ENCODE measurements around the gene TRABD2A. TPM values are rescaled to one million over a fixed set of nuclear protein-coding genes. Genes with fewer than 3 reads are reported as not detected.

TRABD2A gene
- polyA plus RNA-seq, 1 donor (not counting 4 experiments of a cell fraction or from before 2014, with no cell fraction given) = 0.54 TPM

DNA sequence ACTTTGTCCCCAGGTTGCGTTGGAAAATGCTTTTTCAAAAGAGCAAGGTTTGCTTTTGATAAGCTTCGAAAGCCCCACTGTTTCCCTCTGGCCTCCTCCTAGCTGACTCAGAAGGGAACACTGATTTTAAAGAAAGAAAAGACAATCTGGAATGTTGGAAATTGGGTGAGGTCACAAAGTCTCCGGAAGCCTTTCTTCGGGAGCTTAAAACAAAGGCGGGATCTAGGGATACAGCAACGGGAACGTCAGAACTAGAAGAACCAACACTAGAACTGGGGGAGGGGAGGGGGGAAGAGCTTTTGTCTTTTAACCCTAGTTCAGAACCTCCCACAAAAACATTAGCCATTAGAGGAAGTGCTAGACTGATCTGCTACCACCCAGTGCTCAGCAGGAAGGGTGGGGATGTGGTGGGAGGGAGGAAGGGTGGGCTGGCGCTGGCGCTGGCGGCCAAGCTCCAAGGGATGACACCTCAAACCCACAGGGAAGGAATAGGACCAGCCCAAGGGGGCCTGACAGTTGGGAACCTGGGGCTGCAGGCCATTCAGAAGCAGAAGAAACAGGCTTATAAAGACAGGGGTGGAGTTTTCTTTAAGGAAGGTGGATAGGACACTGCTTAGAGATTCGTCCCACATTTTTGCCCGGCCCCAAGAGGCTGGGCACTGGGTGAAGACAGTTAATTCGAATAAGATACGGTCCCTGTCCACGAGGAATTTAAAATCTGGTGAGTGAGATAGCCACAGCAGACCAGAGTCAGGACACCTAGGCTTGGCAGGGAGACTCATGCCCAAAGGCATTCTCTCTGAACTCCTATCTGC lies 26.2 kb upstream of the TRABD2A start:
- Histone ChIP-seq H3K9me3 (ENCODE audit: control insufficient read depth, low read depth, low read length) (no peaks in the 10 kb centered on the region), H3K4me1 (ENCODE audit: control insufficient read depth, extremely low read depth, insufficient read depth, low read length) (peaks cover 5% of the 10 kb centered on the region), H3K4me2 (ENCODE audit: control insufficient read depth, extremely low read depth, insufficient read depth, low read depth, low read length) (peak overlapping the region; percentile 83), H3K9me1 (ENCODE audit: control insufficient read depth, extremely low read depth, insufficient read depth, low read length) (no peaks in the 10 kb centered on the region), H3K27ac (ENCODE audit: control insufficient read depth, insufficient read depth, low read length) (peak overlapping the region; percentile 91), H4K20me1 (ENCODE audit: control insufficient read depth, extremely low read depth, insufficient read depth, low read length) (no peaks in the 10 kb centered on the region), H3K4me3 (ENCODE audit: control insufficient read depth in 2 of 3, extremely low read depth in 1 of 3, insufficient read depth in 2 of 3, low read depth in 1 of 3, low read length in 3 of 3) (peak overlapping the region; percentile 80 to 93 (median 89)), H3K79me2 (ENCODE audit: control insufficient read depth, insufficient read depth, low read length) (peaks cover 12% of the 10 kb centered on the region), H3K36me3 (ENCODE audit: control insufficient read depth in 2 of 2, extremely low read depth in 1 of 2, insufficient read depth in 2 of 2, low read length in 2 of 2) (peaks cover 7 to 9% of the 10 kb centered on the region in 2 experiments), H3K9ac (ENCODE audit: control insufficient read depth, extremely low read depth, insufficient read depth, low read length) (peak overlapping the region; percentile 95), H2AFZ (ENCODE audit: control insufficient read depth, low read length) (no peak overlapping the region), H3K27me3 (ENCODE audit: control insufficient read depth, extremely low read depth, insufficient read depth, low read length) (no peaks in the 10 kb centered on the region)
- dilution Hi-C loops (cut with MboI; ENCODE audit: extremely low pct_ligation_motif_present, low sequenced_read_pairs) = no loop called here
- DNase-seq (ENCODE audit: low read depth, low spot score) = no peak
- no peak for TF ChIP-seq EZH2 (IDR thresholded peaks at IDR 0.05; ENCODE audit: low read length)
- TF ChIP-seq, protein P1, sequence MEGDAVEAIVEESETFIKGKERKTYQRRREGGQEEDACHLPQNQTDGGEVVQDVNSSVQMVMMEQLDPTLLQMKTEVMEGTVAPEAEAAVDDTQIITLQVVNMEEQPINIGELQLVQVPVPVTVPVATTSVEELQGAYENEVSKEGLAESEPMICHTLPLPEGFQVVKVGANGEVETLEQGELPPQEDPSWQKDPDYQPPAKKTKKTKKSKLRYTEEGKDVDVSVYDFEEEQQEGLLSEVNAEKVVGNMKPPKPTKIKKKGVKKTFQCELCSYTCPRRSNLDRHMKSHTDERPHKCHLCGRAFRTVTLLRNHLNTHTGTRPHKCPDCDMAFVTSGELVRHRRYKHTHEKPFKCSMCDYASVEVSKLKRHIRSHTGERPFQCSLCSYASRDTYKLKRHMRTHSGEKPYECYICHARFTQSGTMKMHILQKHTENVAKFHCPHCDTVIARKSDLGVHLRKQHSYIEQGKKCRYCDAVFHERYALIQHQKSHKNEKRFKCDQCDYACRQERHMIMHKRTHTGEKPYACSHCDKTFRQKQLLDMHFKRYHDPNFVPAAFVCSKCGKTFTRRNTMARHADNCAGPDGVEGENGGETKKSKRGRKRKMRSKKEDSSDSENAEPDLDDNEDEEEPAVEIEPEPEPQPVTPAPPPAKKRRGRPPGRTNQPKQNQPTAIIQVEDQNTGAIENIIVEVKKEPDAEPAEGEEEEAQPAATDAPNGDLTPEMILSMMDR (optimal IDR thresholded peaks at IDR 0.05 in 1 of 3, IDR thresholded peaks at IDR 0.05 in 1 of 3, conservative IDR thresholded peaks at IDR 0.05 in 1 of 3; ENCODE audit: extremely low read depth in 1 of 3, insufficient read depth in 2 of 3, low read length in 3 of 3) = no peak
- no peak for FAIRE-seq

DNA sequence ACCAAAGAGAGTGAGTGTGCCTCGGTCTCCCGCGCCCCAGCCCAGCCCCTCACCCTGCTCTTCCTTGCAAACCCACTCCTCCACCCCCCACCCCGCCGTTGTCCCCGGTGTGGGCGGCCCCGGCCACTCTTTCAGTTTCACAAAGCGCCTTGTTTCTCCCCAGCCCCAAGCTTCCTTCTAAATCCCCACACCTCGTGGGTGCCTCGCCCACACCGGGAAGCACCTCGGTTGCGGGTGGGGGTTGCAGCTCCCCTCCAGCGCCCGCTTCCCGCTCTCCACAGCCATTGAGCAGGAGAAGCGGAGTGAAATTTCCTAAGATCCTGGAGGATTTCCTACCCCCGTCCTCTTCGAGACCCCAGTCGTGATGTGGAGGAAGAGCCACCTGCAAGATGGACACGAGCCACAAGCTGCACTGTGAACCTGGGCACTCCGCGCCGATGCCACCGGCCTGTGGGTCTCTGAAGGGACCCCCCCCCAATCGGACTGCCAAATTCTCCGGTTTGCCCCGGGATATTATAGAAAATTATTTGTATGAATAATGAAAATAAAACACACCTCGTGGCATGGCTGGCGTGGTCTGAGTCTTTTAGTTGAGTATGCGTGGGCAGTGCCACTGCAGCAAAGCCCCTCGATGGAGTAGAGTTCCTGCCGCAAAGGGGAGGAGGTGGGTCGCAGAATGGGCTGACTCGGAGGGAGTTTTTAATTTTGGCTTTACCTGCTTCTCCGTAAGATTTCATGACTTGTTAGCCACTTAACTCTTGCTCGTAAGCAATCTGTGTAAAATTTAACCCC lies 25.4 kb upstream of the TRABD2A start:
- TF ChIP-seq EZH2 (IDR thresholded peaks at IDR 0.05; ENCODE audit: low read length) = no peak
- TF ChIP-seq, protein P1 (optimal IDR thresholded peaks at IDR 0.05 in 1 of 3, IDR thresholded peaks at IDR 0.05 in 1 of 3, conservative IDR thresholded peaks at IDR 0.05 in 1 of 3; ENCODE audit: extremely low read depth in 1 of 3, insufficient read depth in 2 of 3, low read length in 3 of 3) = no peak
- H3K4me2 ChIP-seq (ENCODE audit: control insufficient read depth, extremely low read depth, insufficient read depth, low read depth, low read length) = peak overlapping the region; percentile 83
- peak overlapping the region; percentile 91 for H3K27ac ChIP-seq (ENCODE audit: control insufficient read depth, insufficient read depth, low read length)
- no peaks in the 10 kb centered on the region for H4K20me1 ChIP-seq (ENCODE audit: control insufficient read depth, extremely low read depth, insufficient read depth, low read length)
- H3K27me3 ChIP-seq (ENCODE audit: control insufficient read depth, extremely low read depth, insufficient read depth, low read length) = no peaks in the 10 kb centered on the region
- peaks cover 5% of the 10 kb centered on the region for H3K4me1 ChIP-seq (ENCODE audit: control insufficient read depth, extremely low read depth, insufficient read depth, low read length)
- dilution Hi-C loops (cut with MboI; ENCODE audit: extremely low pct_ligation_motif_present, low sequenced_read_pairs) = no loop called here
- peaks cover 7 to 9% of the 10 kb centered on the region in 2 experiments for H3K36me3 ChIP-seq (ENCODE audit: control insufficient read depth in 2 of 2, extremely low read depth in 1 of 2, insufficient read depth in 2 of 2, low read length in 2 of 2)
- peaks cover 12% of the 10 kb centered on the region for H3K79me2 ChIP-seq (ENCODE audit: control insufficient read depth, insufficient read depth, low read length)
- H3K9me1 ChIP-seq (ENCODE audit: control insufficient read depth, extremely low read depth, insufficient read depth, low read length) = no peaks in the 10 kb centered on the region
- peak overlapping the region; percentile 95 for H3K9ac ChIP-seq (ENCODE audit: control insufficient read depth, extremely low read depth, insufficient read depth, low read length)
- H3K4me3 ChIP-seq (ENCODE audit: control insufficient read depth in 2 of 3, extremely low read depth in 1 of 3, insufficient read depth in 2 of 3, low read depth in 1 of 3, low read length in 3 of 3) = peak overlapping the region; percentile 80 to 93 (median 89)
- H2AFZ ChIP-seq (ENCODE audit: control insufficient read depth, low read length) = no peak overlapping the region
- H3K9me3 ChIP-seq (ENCODE audit: control insufficient read depth, low read depth, low read length) = no peaks in the 10 kb centered on the region
- DNase-seq (ENCODE audit: low read depth, low spot score) (no peak), FAIRE-seq (no peak)

Measured in keratinocyte (primary cell).